Cardiac septum (tissue), 1 donor: ENCODE results near the gene MARCHF11. TPM values are rescaled to one million over a fixed set of nuclear protein-coding genes. Genes with fewer than 3 reads are reported as not detected.

Source experiments
- DNase-seq: peaks from one replicate; pipeline ENCODE4 v3.0.0-alpha.2; 2020; ENCODE audit warnings: low spot score
- intact Hi-C: fragments of 100-400 bp; cut with DNase I; formaldehyde crosslinking; loops from one replicate; pipeline ENCODE4 v1.14.0; 2022
- total RNA-seq: library from RNA; stranded (reverse); fragmentation: NEBNext Ultra II Directional; extraction: Animal tissue kit (Norgen Biotek cat#: 25700); gene quantifications from one replicate; pipeline ENCODE4 v1.2.1, GENCODE V29; 2021
- donor health status: DM: no; HTN: no; CAD: no.

MARCHF11 gene
- total RNA-seq, 1 donor from 2014 or later = 1.3 TPM

GRCh38 chr5:16135506-16135905 lies 44.1 kb downstream of the MARCHF11 start:
- DNase-seq = no peak
- intact Hi-C loops = no loop called here

GRCh38 chr5:16135003-16135402 lies 44.6 kb downstream of the MARCHF11 start:
- intact Hi-C loops = no loop called here
- DNase-seq = no peak

DNA sequence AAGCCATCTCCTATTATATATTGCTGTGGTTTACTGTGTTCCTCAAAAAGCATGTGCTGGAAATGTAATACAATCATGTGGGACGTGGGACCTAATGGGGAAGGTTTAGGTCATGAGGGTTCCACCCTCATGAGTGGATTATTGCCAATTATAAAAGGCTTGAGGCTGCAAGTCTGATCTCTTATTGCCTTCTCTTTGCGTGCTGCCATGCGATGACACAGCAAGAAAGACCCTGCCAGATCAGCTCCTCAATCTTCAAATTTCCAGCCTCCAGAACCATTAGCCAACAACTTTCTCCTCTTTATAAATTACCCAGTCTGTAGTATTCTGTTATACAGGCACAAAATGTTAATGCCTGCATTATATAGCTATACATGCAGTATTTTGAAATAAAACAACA lies 45.4 kb downstream of the MARCHF11 start:
- DNase-seq = no peak
- intact Hi-C loops = no loop called here

GRCh38 chr5:16131878-16132277 lies 47.7 kb downstream of the MARCHF11 start:
- intact Hi-C loops = no loop called here

GRCh38 chr5:16128944-16129343 lies 50.6 kb downstream of the MARCHF11 start:
- no peak for DNase-seq
- intact Hi-C loops = no loop called here

More at GRCh38 chr5:16131878-16132277, 47.7 kb downstream of the MARCHF11 start:
- DNase-seq = no peak

DNA sequence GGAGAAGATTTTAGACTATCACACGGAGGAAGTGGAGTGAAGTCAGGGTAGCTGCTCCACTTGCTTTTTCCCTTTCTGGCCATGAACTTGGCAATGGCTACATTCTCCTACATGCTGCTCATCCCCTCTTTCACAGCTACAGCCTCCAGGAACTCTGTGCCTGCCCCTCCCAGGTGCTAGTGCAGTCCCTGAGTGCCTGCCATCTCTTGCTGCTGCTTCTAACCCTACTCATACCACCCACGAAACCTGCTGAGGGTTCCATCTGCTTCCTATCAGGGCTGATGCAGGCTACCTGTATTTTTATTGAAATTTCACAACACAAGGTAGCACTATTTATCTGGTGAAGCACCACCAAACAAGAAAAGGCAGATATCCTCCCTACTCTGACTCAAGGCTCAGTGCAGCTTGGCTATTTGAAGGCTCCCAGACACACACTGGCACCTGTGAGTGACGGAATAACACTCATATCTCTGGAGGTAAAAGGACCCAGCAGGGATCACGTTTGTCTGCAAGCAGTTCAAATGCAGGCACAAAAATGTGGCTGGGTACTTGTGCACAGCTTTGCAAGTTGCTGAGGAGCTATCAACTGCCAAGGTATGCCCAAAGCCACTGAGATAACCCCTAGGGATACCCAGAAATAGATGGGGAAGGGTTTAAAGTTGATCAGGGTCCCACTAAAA lies 51.6 kb downstream of the MARCHF11 start:
- intact Hi-C loops = no loop called here
- no peak for DNase-seq

GRCh38 chr5:16120579-16120978 lies 59.0 kb downstream of the MARCHF11 start:
- intact Hi-C loops = no loop called here
- DNase-seq = no peak

GRCh38 chr5:16119790-16120189 lies 59.8 kb downstream of the MARCHF11 start:
- intact Hi-C loops = no loop called here
- no peak for DNase-seq

- no peak for DNase-seq
Measured at GRCh38 chr5:16115140-16115539, 64.5 kb downstream of the MARCHF11 start.

DNA sequence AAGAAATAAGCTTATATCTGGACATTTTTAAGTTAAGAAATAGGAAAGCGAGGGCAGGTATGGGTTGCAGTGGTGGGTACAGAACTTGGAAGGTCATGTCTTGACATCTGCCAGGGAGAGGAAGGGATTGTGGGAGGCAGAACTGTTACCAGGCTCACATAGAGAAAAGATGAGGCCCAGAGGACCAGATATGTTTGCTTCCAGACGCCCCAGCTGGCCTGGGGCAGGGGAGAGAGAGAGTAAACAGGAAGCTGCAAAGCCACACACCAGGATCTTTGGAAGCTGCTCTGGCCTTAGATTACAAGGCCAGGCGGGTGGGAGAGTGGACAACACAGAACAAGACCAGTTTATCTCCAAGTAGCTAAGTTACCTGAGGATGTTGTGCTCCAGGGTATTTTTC lies 71.2 kb downstream of the MARCHF11 start:
- DNase-seq = no peak
- intact Hi-C loops = no loop called here

More at GRCh38 chr5:16115140-16115539, 64.5 kb downstream of the MARCHF11 start:
- intact Hi-C loops = no loop called here

GRCh38 chr5:16104961-16105360 lies 74.6 kb downstream of the MARCHF11 start:
- DNase-seq = no peak
- intact Hi-C loops = no loop called here

- intact Hi-C loops = no loop called here
- no peak for DNase-seq
Measured at GRCh38 chr5:16095612-16096011, 84.0 kb downstream of the MARCHF11 start.

DNA sequence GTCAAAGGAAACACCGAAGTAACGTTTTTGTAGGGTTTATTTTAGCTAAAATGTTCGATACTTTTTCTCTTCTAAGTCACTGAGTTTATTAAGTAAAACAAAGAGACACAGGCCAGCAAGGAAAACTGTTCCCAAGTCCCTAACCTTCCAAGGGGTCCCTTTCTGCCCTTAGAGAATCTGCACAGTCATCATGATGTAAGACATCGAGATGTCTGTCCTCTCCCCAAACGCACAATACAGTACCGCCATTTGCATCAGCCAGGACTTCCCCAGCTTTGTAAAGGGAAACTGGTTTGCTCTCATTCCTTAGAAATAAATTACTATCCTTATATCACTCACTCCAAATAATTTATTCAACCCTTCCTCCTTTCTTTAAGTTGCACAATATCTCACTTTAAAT lies 89.3 kb downstream of the MARCHF11 start:
- intact Hi-C loops = no loop called here
- DNase-seq = no peak

DNA sequence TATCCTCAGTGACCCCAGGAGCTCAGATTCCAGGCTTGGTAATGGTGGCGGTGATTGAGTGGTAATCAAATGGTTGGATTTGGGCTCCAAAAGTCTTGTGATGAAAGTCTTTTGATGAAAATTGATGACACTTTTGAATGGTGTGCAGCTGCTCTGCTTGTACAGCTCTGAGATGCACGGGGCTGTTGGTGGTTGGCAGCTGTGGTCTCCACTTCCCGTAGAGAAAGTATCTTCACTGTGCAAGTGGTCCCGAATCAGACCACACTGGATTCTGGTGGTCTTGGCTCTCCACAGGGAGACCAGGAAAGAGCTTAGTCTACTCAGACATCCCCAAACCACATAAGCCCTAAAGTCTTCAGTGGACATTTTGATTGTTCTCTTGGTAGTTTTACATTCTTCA lies 96.6 kb downstream of the MARCHF11 start:
- intact Hi-C loops = no loop called here
- DNase-seq = no peak

DNA sequence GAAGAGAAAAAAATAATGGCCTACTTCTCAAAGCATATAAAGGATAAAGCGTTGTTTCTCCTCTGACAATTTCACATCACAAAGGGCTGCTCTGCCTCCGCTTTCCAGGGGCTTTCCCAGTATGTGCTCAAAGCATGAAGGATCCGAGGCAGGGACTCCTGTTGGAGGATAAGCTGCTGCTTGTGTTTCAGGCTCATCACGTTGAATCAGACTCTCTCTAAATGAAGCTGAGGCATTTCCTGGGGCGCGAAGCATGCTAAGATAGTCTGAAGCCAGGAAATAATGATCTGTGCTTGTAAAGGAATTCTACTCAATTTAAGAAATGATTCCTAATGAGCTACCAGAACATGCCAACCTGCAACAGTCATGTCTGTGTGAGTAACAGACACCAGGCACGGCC lies 97.5 kb downstream of the MARCHF11 start:
- intact Hi-C loops = no loop called here
- DNase-seq = no peak

GRCh38 chr5:16081376-16081955 lies 98.1 kb downstream of the MARCHF11 start:
- intact Hi-C loops = no loop called here
- no peak for DNase-seq

DNA sequence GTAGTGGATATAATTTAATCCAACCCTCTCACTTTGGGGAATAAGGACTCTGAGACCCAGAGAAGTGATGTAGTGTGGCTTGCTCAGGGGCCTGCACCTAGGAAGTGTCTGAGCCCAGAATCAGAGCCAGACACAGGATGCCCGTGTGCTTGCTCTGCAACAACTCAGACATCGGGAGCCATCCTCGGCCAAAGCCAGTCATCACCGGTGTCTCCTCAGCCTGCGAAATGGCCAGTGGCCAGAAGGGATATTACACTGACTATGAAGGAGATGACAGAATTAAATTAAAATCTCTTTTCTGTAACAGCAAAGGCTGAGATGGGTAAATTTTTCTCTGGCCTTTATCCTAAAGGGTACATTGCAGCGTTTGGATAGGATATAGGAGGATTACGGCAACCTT lies 102.9 kb downstream of the MARCHF11 start:
- intact Hi-C loops = no loop called here
- no peak for DNase-seq

- intact Hi-C loops = no loop called here
Measured at GRCh38 chr5:16074358-16074757, 105.2 kb downstream of the MARCHF11 start.

GRCh38 chr5:16072616-16073015 lies 107.0 kb downstream of the MARCHF11 start:
- intact Hi-C loops = no loop called here

More at GRCh38 chr5:16074358-16074757, 105.2 kb downstream of the MARCHF11 start:
- DNase-seq = no peak

DNA sequence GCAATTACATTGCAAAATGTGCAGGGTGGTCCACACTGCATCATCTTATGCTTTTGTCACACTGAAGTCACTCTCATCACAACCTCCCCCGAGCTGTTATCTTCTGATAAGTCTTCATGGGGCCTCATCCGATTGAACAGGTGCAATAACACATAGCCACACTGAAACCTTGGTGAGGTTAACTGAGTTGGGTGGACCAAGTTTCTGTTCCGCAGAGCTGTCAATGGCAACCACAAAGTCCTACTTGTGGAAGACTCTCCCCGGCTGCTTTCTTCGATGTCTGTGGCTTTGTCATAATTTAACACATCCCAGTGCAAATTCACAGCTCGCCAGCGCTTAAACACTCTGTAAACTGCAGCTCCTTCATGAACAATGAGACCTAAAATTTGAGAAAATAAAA lies 112.2 kb downstream of the MARCHF11 start:
- no peak for DNase-seq
- intact Hi-C loops = no loop called here

More at GRCh38 chr5:16072616-16073015, 107.0 kb downstream of the MARCHF11 start:
- DNase-seq = no peak

- DNase-seq = no peak
- intact Hi-C loops = no loop called here
Measured at GRCh38 chr5:16066810-16067209, 112.8 kb downstream of the MARCHF11 start.
